HG03159 (cell line): ENCODE measurements around the gene CRELD1.
"Not testable (repeated sequence)": the region's sequence is repeated elsewhere in the genome, so short reads cannot be mapped to it uniquely, and the experiment has no call there.

Experiments used
- ATAC-seq: cut with Tn5 transposase; IDR thresholded peaks from one replicate; pipeline ENCODE4 v1.9.1; 2021; ENCODE audit warnings: mild to moderate bottlenecking, moderate library complexity; ENCODE audit not compliant: unreplicated experiment

The CRELD1 gene

DNA sequence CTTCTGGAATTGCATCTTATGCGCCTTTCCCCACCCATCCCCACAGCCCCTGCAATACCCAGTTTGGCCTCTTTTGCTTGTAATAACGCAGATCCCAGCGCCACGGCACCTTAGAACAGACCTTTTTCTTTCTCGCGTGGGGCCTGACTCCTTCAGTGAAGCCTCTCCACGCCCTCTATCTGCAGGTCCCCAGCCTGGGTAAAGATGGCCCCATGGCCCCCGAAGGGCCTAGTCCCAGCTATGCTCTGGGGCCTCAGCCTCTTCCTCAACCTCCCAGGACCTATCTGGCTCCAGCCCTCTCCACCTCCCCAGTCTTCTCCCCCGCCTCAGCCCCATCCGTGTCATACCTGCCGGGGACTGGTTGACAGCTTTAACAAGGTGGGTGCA, 594 bp downstream of the CRELD1 start:
- ATAC-seq = no peak

DNA sequence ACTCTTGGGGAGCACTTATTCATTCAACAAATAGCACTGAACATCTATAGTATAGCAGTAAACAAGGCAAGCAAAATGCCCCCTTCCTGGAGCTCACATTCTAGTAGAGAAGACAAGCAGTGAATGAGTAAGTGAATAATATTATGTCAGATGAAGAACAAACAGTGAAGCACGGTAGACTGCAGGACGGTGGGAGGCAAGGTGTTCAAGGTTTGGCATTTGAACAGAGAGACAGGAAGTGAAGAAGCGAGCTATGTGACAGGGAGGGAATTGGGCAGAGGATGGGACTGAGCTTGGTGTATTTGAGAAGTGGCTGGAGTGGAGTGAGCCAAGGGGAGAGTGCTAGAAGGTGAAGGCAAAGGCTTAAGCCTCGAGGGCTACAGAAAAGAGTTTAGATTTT, 1.4 kb downstream of the CRELD1 start:
- ATAC-seq = no peak

DNA sequence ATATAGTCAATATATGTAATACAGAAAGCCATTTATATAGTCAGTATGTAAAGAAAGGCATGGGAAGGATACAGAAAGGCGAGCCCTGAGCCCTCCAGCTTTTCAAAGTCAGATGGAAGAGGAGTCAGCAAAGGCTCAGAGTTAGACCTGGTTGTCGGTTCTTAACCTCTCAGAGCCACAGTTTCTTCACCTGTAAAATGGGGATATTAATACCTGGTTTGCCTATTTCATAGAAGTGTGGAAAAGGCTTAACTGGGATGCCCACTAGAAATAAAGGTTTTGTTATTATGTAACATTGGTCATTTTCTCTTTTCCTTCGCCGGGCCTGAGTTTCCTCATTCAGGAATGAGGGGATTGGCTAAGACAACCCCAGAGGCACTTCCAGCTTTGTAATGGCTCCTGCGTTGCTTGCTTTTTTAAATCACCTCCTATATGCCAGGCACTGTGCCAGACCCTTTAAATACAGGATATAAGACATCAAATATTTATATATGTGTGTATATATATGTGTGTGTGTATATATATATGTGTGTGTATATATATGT, 2.4 kb downstream of the CRELD1 start:
- ATAC-seq = no peak

DNA sequence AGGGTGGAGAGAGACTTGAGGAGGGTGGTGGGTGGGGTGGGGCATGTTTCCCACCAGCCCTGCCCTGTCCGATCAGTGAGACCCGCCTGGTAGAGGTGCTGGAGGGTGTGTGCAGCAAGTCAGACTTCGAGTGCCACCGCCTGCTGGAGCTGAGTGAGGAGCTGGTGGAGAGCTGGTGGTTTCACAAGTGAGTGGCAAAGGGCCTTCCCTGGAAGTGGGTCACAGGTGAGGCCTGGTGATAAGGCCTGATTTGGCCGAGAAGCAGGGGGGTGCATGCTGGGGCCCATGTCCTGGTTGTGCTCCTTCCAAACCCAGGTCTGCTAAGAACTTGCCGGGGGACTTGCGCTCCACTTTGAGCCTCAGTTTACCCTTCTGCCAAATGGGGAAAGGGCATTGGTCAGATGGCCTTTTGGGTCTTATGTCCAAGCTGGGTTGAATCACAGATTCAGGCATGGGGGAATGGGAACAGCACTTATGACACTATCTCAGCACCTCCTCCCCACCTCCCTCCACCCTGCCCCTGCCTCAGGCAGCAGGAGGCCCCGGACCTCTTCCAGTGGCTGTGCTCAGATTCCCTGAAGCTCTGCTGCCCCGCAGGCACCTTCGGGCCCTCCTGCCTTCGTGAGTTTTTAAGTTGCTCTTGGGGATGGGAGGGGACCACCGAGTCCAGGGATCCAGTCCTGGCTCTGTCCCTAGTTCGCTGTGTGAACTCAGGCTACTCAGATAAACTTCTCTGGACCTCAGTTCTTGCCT, 4.0 kb downstream of the CRELD1 start:
- ATAC-seq = no peak

DNA sequence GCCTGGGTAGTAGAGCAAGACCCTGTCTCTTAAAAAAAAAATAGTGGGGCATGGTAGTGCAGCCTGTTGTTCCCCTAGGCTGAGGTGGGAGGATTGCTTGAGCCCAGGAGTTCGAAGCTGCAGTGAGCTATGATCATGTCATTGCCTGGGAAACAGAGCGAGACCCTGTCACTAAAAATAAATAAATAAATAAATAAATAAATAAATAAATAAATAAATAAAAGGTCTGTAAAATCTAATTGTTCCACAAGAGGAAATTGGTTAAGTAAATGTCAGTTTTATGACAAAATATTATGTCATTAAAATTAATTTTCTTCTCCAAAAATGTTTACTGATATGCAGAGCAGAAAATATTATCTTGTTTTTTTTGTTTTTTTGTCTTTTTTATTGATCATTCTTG, 5.3 kb downstream of the CRELD1 start:
- no peak for ATAC-seq

DNA sequence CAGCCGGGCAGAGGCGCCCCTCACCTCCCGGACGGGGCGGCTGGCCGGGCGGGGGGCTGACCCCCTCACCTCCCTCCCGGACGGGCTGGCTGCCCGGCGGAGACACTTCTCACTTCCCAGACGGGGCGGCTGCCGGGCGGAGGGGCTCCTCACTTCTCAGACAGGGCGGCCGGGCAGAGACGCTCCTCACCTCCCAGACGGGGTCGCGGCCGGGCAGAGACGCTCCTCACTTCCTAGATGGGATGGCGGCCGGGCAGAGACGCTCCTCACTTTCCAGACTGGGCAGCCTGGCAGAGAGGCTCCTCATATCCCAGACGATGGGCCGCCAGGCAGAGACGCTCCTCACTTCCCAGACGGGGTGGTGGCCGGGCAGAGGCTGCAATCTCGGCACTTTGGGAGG, 6.3 kb downstream of the CRELD1 start:
- not testable (repeated sequence) for ATAC-seq

DNA sequence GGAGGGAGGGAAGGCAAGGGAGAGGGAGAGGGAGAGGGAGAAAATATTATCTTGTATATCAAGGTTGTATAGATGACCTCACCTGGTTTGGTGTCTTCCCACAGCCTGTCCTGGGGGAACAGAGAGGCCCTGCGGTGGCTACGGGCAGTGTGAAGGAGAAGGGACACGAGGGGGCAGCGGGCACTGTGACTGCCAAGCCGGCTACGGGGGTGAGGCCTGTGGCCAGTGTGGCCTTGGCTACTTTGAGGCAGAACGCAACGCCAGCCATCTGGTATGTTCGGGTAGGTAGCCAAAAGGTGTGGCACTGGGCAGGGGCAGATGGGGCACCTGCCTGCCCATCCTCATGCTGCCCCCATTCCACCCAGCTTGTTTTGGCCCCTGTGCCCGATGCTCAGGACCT, 7.1 kb downstream of the CRELD1 start:
- no peak for ATAC-seq

DNA sequence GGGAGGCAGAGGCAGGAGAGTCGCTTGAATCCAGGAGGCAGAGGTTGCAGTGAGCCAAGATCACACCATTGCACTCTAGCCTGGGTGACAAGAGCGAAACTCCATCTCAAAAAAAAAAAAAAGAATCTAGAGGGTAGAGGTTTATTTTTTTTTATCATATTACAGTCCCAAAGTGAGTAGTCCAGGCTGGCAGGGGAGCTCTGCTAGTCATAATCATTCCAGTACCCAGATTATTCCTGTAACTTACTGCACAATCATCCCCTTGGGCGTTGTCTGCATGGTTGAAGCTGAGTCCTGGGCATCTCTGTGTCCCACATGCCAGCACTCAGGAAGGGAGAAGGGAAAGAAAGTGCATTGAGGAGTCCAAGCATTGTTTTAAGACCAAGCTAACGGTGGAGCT, 8.5 kb downstream of the CRELD1 start:
- ATAC-seq = no peak

DNA sequence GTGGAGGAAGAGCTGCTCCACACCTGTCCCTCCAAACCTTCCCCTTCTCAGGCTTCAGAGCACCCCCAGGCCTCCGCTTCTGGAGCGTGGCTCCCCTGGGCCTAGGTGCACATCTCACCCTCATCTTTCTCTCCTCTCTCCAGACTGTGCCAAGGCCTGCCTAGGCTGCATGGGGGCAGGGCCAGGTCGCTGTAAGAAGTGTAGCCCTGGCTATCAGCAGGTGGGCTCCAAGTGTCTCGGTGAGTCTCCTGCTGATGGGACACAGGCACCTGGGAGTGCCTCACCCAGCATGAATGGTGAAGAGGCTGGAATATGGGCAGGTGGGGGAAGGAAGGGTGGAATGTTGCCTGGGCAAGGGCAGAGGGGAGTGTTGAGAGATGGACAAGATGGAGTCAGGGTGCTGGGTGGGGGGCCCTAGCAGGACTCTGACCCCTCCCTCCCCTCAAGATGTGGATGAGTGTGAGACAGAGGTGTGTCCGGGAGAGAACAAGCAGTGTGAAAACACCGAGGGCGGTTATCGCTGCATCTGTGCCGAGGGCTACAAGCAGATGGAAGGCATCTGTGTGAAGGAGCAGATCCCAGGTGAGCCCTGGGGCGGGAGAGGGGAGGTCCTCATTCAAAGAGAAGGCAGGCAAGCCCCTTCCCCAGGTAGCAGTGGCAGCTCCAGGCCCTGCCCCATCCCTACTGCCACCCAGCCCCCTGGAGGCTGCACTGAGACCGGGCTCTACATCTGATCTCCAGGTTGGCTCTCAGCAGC, 9.5 kb downstream of the CRELD1 start:
- ATAC-seq = no peak

DNA sequence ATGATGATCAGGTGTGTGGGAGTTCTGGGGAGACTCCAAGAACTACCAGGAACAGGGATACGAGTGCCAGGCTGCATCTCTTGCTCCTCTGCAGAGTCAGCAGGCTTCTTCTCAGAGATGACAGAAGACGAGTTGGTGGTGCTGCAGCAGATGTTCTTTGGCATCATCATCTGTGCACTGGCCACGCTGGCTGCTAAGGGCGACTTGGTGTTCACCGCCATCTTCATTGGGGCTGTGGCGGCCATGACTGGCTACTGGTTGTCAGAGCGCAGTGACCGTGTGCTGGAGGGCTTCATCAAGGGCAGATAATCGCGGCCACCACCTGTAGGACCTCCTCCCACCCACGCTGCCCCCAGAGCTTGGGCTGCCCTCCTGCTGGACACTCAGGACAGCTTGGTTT, 10.6 kb downstream of the CRELD1 start:
- no peak for ATAC-seq

DNA sequence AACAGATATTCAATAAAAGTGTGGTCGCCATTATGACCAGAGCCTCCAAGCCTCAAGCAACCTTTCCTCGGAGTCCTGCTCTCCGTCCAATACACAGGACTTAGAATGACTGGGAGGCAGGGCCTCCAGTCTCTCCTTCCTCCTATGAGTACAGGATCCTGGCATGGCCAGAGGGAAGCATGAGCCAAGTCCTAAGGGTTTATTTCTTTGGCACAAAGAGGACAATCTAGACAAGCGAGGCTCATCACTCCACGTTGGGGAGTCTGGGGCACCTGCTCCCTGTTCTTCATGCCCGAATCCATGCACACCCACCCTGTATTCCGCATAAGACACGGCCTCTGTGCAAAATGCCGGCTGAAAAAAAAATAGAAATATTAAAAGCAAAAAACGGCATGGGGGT, 11.7 kb downstream of the CRELD1 start:
- no peak for ATAC-seq

DNA sequence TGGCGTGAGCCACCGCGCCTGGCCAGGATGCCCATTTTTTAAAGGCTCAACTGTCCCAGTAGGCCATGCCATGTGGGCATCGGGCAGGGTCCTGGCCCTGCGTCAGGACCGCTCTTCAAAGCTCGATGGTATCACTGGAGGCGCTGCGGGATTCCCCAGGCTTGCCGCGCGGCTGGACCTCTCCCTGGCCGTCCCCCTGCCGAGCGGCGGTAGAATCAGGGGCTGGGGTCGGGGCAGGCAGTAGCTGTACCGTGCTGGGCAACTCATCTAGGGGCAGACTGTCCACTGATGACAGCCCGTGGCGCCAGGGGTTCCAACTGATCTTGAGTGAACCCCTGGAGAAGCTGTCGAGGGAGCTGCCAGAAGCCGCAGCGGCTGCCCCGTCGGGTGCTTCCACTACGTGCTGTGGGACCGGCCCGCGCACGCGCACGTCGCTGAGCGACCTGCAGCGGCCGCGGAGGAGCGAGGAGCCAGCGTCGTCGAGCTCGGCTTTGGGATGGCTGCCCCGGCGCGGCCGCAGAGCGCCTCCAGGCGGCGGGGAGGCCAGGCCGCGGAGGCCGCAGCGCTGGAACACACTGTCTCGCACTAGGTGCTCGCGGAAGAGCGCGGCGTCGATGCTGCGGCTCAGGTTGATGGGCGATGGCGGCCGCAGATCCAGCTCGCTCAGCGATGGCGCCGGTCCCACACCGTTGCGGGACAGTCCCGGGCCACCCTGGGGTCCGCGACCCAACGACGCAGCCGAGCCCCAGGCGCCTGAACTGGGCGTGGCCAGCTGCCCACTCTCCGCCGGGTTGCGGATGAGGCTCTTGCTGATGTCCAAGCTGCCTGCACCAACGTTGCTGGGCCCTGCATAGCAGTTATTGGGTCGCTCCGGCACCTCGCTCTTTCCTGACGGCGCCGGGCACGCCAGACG, 12.7 kb downstream of the CRELD1 start:
- ATAC-seq = no peak

DNA sequence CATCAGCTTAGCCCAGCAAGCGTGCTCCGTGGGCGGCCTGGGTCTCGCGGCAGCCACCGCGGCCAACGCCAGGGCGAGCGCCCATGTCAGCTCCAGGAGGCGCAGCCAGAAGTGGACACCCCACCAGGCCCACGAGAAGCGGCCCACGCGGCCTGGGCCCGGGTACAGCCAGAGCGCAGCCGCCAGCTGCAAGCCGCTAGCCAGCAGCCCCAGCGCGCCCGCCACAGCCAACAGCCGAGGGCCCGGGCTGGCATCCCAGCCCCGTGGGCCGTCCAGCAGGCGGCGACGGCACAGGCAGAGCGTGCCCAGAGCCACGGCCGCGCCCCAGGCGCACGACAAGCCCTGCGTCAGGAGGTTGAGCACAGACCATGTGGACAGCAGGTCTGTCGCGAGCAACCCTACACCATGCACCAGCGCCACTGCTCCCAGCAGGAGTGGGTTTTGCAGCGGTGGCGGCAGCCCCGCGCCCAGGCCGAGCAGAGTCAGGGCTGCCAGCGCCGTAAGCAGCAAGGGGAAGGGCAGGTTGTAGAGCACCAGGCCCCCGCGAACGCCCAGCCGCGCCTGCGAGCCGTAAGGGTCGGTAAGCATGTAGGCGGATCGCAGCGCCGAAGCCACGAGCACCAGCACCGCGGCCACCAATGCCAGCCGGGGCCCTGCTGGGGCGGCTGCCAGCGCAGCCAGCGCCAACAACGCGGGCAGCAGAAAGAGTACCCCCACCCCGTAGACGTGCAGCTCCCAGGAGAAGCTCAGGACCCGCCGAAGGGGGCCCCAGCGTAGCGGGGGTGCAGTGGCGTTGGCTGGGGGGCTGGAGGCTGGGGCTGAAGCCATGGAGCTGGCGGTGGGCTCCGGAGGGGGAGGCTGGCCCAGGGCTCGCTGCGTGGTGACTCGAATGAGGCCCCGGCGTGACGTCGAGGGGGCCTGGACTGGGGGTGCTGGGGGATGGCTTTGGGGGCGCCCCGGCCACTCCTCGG, 13.7 kb downstream of the CRELD1 start:
- no peak for ATAC-seq

DNA sequence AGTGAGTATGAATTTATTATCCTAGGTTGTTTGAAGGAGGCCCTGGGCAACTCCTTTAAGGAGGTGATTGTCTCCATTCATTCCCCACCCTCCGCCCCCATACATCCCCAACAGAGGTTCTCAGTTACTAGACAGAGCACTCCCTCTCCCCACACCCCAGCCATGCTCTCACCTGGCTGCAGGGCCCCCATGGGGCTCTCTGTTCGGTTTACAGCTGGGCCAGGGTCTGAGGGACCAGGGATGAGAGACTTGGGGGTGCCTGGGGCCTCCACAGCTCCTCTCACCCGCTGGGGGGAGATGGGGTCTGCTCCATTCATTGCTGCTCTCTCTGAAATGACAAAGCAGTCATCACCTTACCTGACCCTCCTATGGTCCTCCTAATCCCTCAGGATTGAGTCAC, 15.0 kb downstream of the CRELD1 start:
- no peak for ATAC-seq

DNA sequence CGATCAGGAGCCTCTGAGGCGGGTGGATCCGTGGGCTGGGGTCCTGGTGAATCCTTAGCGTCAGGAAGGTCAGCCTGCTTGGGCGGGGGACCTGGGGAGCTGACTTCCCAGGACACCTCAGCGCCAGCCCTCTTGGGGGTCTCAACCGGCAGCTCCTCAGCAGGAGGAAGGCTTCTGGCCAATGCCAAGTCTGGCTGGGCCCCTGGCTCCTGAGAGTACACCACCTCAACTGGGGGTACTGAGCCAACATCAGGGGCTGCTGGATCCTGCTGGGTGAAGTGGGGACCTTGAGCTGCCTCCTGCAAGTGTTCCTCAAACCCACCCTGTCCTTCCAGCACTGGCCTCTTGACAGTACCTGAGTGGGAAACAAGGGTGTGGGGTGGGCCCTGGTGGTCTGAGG, 15.5 kb downstream of the CRELD1 start:
- no peak for ATAC-seq

DNA sequence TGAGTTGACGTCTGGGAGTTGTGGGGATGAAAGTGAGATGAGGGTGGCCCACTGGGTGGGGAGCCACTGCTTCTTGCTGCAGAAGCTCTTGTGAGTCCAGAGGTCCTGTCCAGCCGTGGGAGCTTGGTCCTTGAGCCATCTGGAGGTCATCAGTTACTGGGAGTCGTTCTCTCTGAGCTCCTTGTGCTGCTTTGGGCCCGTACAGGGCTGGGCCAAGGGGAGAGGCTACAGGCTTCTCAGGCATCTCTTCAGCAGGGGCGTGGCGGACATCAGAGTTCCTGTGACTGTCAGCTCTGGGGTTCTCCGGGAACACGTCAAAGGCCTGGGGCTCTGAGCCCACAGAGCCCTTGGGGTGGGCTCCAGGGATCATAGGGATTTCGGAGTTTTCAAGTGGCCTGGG, 16.0 kb downstream of the CRELD1 start:
- no peak for ATAC-seq

DNA sequence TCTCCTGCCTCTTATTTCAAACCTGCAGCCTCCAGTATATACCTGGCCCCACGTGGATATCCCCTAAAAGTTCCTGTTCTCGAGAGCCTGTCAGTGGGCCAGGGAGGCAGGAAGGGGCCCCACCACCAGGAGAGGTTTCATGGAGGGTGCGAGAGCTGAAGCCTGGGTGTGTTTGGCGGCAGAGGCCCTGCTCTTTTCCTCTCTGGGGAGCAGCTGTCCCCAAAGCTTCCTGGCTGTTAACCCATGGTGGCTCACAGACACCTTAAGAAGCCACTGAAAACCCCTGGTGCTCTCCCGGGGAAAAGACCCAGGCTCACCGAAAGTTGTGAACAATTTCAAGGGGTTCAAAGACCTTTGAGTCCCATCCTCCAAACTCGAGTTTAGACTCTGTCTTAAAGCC, 17.5 kb downstream of the CRELD1 start:
- no peak for ATAC-seq

DNA sequence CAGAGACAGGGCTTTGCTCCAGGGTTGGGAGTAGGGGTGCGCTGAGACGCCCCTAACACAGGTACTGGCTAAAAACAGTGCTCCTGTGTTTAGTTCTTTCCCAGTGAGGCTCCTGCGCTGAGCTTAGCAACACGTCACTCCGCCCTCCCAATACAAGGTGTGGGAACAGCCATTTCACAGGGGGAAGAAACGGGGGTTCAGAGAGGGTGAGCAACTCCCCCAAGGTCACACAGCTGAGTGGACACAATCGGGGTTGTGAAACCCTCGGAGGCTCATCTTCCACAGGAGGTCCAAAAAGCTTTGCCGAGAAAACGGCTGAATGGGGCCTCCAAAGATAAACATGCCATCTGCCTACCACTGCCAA, 17.9 kb downstream of the CRELD1 start:
- ATAC-seq = no peak

DNA sequence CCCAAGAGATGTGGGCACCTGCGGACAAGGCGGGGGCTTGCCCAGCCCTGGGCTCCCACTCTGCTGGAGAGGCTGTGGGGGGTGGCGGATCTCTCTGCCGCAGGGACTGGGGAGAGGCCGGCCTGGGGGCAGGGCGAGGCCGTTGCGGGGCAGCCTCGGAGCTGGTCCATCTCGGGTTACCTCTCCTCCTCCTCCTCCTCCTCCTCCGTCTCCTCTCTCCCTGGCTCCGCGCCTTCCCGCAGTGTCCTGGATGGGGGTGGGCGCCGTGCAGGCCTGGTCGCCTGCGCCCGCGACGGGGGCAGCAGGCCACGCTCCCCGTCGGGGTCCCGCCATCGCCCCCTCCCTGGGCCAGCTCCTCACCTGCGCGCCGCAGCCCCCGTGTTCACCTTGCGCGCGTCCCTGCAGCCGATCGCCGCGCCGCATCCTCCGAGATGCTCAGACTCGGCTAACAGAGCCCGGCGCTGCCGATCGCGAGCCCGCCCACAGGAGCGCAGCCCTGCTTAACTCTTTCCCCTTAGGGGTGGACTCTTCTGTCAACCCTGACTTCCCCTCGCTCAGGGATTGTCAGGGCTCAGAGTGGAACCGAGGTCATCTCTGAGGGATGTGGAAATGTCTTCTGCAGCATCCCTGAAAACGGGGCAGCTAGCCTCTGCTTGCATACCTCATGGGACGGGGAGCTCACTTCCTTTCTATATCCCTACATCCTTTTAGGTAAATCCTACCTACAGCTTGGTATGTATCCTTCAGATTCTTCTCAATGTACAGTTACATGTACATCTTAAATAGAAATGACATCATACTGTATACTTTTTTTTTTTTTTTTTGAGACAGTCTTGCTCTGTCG, 18.6 kb downstream of the CRELD1 start, which contains the start of gene PRRT3:
TSS of gene PRRT3 (minus strand) at position 447 of the 844 bp plus-strand sequence. CDS start 2,293 bp downstream, outside the sequence.
- peak; percentile 85 for ATAC-seq
